Left renal pelvis (tissue), 4 donors: ENCODE results near the gene NUTM2D. TPM values are rescaled to one million over a fixed set of nuclear protein-coding genes. Genes with fewer than 3 reads are reported as not detected.
"Not testable (repeated sequence)": the region's sequence is repeated elsewhere in the genome, so short reads cannot be mapped to it uniquely, and the experiment has no call there.

Experiments used
- DNase-seq, 4 donors: peaks; one replicate each; pipeline ENCODE4 v3.0.0-alpha.2; 2013; ENCODE audit warnings: low read depth in 4 of 4, low spot score in 3 of 4
- polyA plus RNA-seq, 4 donors: library from polyadenylated mRNA; unstranded; fragments of 120-200 nt; gene quantifications; one replicate each; pipeline ENCODE4 v1.2.1, GENCODE V29; 2013; ENCODE audit not compliant: insufficient read length in 4 of 4

Gene NUTM2D
- 10 to 100 TPM in 1 of 4 donors, 1 to 10 TPM in 3; 6.9 to 10.0 (median 8.7) TPM for polyA plus RNA-seq

GRCh38 chr10:87357444-87357843, at the start of gene NUTM2D:
NUTM2D (plus strand) TSS chr10:87357744; CDS start chr10:87358266, 522 bp downstream.
- not testable (repeated sequence) for DNase-seq

GRCh38 chr10:87308702-87309101, 48.8 kb upstream of the NUTM2D start:
- not testable (repeated sequence) for DNase-seq

- not testable (repeated sequence) for DNase-seq
Measured at GRCh38 chr10:87309657-87310056, 47.9 kb upstream of the NUTM2D start.

GRCh38 chr10:87311521-87311920, 46.0 kb upstream of the NUTM2D start:
- not testable (repeated sequence) for DNase-seq

GRCh38 chr10:87313649-87314359, 43.7 kb upstream of the NUTM2D start:
- DNase-seq = not testable (repeated sequence)

- not testable (repeated sequence) for DNase-seq
Measured at GRCh38 chr10:87314360-87314973, 43.1 kb upstream of the NUTM2D start.

GRCh38 chr10:87321505-87321904, 36.0 kb upstream of the NUTM2D start:
- DNase-seq = not testable (repeated sequence)

- DNase-seq = not testable (repeated sequence)
Measured at GRCh38 chr10:87324559-87324958, 33.0 kb upstream of the NUTM2D start.

GRCh38 chr10:87327958-87328357, 29.6 kb upstream of the NUTM2D start:
- not testable (repeated sequence) for DNase-seq

GRCh38 chr10:87329131-87329530, 28.4 kb upstream of the NUTM2D start:
- DNase-seq = not testable (repeated sequence)

- not testable (repeated sequence) for DNase-seq
Measured at GRCh38 chr10:87332687-87333086, 24.9 kb upstream of the NUTM2D start.

- DNase-seq = not testable (repeated sequence)
Measured at GRCh38 chr10:87340411-87340810, 17.1 kb upstream of the NUTM2D start.

- DNase-seq = not testable (repeated sequence)
Measured at GRCh38 chr10:87341546-87342142, 15.9 kb upstream of the NUTM2D start.

- peak; percentile 35 to 67 (median 64) for DNase-seq
Measured at GRCh38 chr10:87342249-87342710, 15.3 kb upstream of the NUTM2D start.

GRCh38 chr10:87342711-87343258, 14.8 kb upstream of the NUTM2D start:
- DNase-seq = peak; percentile 46 to 53 (median 50)

- DNase-seq = not testable (repeated sequence)
Measured at GRCh38 chr10:87345743-87346142, 11.8 kb upstream of the NUTM2D start.

- not testable (repeated sequence) for DNase-seq
Measured at GRCh38 chr10:87350161-87350560, 7.4 kb upstream of the NUTM2D start.

GRCh38 chr10:87352825-87353224, 4.7 kb upstream of the NUTM2D start:
- DNase-seq = not testable (repeated sequence)

- not testable (repeated sequence) for DNase-seq
Measured at GRCh38 chr10:87355110-87355509, 2.4 kb upstream of the NUTM2D start.

- DNase-seq = not testable (repeated sequence)
Measured at GRCh38 chr10:87358159-87358558, 615 bp downstream of the NUTM2D start.
